ENCODE data around the gene TMEM184B.
"Not testable (repeated sequence)": the region's sequence is repeated elsewhere in the genome, so short reads cannot be mapped to it uniquely, and the experiment has no call there.

TMEM184B gene

DNA sequence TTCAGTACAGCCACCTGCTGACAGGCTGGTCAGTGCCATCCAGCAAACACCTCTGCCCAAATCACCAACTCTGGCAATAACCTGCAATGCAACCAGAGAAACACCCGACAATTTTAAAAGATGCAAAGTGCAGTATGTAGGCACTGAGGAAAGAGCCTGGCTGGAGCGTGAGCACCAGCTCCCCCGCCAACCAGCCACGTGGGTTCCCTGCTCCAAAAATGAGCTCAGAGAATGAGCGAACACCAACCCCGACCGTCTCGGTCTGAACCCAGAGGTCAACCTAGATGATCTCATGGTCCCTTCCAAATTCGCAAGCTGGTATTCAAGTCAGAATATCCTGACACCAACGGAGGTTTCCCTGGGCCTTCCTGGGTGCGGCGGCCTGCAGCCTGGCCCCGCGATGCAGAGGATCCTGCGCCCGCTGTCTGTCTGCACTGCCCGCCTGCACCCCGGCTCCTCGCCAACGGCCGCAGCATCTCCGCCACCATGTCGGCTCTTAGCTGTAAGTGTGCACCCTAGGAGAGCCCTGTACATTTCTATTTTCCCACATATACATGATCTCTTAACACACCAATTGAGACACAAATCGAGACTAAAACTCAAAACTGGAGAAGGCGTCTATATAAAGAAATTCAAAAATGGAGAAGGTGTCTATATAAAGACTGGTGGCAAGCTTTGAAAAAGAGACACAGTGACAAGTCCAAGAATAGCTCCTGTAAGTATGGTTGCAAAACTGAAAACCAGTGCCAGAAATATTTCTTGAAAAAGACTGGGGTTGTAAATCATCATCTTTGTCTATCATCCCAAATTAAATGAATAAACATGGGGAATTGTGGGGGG is 22.8 kb downstream of the TMEM184B start:
- no peak for DNase-seq (ENCODE audit: low read depth in 3 of 3, low spot score in 1 of 3)

DNA sequence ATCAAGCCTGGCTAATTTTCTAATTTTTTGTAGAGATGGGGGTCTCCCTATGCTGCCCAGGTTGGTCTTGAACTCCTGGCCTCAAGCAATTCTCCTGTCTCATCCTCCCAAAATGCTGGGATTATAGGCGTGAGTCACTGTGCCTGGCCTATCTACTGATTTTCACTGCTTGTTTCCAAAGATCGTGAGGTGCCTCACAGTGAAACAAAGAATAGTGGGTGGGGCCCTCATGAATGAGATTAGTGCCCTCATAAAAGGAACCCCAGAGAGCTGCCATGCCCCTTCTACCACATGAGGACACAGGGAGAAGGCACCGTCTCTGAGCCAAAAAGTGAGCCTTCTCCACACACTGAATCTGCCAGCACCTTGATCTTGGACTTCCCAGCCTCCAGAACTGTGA is 23.5 kb downstream of the TMEM184B start:
- no peak for DNase-seq (ENCODE audit: low read depth in 3 of 3, low spot score in 1 of 3)

DNA sequence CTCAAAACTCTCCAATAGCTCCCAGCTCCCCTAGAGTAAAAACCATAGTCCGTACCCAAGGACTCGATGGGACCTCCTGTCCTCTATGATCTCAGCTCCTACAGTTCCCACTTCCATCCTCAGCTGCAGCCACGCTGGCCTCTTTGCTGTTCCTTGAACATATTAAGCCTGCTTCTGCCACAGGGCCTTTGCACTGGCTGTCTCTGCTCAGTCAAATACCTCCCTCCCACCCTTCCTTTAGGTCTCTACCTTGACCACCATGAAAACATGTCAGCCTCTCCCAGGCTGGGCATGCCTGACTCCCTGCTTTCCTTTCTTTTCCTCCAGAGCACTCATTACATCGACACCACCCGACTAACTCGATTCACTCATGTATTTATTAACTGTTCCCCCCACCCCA is 24.5 kb downstream of the TMEM184B start:
- DNase-seq (ENCODE audit: low read depth in 3 of 3, low spot score in 1 of 3), result no peak

DNA sequence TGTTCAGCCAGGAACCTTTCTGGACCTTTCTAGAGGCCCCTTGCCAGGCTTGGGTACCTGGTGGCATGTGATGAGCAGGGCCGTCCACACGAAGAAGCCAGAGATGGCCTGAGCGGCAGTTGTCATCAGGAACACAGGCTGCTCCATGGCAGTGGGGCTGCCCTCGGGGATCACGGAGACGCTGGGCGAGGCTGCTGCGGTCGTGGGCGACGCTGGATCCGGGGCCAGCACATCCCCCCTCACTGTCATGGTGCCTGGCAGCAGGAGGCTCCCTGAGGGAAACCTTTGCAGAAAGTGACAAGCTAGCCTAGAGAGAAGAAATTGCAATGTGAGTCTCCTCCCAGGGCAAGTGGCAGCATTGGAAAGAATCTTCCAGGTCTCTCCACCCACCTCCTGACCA is 25.1 kb downstream of the TMEM184B start:
- DNase-seq (ENCODE audit: low read depth in 3 of 3, low spot score in 1 of 3), result no peak

DNA sequence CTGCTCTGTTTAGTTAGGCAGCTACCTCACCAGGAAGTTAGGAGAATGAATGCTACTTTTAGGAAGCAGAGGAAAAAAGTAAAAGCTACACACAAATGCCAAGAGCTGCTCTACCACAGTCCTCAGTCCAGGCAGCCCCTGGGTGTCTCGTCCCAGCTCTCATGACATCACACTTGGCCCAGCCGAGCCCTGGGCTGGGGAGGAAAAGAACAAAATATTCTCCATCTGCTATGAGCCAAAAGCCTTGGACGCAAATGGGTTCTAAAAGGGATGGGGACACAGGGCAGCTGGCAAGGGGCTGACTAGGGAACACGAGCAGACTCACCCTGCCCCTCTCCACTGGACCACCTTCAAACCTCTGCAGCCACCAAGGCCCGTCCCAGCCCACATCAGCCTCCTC is 26.1 kb downstream of the TMEM184B start:
- DNase-seq (ENCODE audit: low read depth in 3 of 3, low spot score in 1 of 3), result no peak

DNA sequence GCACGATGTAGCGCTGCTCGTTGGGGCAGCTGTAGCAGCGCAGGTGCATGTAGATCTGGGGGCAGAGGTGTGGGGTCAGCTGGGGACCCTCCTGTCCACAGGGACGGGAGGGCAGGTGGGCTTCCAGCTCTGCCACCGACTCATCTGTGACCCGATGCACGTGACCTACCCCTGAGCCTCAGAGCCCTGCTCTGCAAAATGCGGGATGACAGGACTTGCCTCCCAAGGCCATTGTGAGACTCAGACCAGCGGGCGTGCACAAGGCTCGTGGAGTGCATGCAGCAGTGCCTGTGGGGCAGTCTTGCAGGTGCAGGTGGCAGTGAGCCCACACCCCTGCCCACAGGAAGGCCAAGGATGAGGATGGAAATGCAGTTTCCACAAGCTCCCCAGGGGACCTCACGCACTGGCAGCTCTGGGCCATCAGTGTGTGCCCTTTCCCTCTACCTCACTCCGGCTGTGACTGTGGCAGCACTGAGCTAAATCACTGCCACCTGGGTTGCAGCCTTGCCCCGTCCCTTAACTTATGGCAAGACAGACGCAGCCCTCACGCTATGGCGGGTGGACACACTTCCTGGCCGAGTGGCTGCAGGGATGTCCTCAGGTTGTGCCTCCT is 26.7 kb downstream of the TMEM184B start:
- DNase-seq (ENCODE audit: low read depth in 3 of 3, low spot score in 1 of 3), result no peak

DNA sequence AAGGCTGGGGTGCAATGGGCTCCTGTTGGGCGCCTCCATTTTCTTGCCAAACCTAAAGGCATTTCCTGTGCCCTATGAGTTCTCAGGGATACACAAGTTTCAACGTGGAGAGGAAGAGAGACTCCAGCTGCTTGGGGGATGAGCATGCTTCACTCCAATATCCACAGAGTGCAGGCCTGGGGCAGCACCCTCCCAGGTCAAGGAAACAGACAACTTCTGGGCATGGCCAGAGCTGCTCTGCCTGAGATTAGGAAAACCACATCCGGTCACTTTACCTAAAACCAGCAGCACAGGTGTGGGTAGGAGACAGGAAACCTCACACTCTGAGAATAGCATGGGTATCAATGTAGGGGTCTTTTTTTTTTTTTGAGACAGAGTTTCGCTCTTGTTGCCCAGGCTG is 28.7 kb downstream of the TMEM184B start:
- no peak for DNase-seq (ENCODE audit: low read depth in 3 of 3, low spot score in 1 of 3)

DNA sequence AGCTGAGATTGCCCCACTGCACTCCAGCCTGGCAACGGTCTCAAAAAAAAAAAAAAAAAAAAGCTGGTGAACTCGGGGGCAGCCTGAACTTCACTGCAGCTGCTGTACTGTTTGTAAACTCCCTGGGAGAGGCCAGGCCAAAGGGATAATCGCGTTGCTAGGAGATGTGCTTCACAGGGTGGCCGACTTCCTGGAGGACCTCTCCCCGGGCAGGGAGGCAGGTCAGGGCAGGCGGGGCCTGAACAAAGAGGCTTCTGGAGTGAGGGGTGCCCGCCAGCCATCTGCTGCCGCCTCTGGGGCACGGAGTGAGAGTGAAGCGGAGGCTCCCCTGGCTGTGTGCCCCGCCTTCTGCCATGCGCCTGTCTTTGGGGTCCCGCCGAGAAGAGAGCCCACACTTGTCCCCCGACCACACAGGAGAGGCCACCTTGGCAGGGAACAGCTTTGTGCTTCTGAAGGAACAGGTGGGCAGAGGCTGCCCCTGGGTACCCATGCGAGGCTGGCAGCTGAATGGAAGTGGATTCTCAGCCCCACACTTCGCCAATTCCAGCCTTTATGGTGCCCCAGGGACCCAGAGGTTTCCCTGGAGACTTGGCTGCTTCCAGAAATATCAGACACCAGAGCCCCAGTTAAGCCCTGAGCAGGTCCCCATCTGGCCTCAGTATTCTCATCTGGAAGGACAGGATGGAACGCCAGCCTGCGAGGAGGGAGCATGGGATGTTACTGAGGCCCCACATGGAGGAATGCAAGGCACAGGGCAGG is 29.6 kb downstream of the TMEM184B start:
- DNase-seq (ENCODE audit: low read depth in 3 of 3, low spot score in 1 of 3), result no peak

DNA sequence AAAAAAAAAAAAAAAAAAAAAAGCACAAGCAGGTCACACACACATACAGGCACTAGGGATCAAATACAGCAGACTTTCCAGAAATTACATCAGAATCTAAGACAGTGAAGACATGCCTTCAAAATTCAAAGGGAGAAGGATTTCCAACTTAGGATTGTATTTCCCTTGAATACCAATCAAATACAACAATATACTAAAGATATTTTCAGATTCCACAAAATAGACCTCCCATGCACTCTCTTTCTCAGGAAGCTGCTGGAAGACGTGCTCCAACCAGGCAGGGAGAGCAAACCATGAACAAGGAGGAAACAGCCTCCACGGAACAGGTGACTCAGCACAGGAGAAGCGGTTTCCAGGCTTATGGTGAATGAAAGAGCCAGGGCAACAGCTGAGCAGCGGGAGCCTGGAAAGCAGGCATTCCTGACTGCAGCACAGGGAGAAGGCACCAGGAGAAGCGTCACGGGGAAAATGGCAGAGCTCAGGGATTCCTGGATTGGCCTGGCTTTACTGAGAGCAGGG is 32.0 kb downstream of the TMEM184B start:
- DNase-seq (ENCODE audit: low read depth in 3 of 3, low spot score in 1 of 3), result no peak

DNA sequence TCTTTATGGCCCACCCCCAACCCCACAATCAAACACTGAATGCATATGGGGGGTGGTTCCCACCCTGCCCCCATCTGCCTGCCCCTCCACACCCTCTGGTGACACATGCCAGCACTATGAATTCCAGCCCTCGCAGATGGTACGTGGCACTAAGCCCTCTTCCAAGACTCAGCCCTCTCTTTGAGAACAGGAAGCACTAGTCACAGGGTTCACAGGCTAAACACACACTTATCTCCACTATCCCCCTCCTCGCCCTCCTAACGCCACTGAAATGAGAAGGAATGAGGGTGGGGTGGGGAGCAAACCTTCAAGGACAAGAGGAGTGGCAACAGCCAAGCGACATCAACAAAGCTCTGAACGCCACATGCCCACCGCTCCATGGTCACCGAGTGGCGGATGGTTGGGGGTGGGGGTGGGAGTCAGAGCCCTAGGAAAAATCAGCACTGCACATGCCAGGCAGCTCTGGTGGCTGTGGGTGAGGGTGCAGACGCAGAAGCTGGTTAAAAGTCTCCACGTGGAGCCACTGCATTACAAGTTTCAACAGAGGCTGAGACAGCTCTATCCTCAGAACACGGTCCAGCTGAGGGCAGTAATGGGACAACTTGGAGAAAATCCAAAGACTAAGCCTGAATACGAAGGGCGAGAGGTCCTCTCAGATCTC is 33.6 kb downstream of the TMEM184B start:
- DNase-seq (ENCODE audit: low read depth in 3 of 3, low spot score in 1 of 3), result no peak

DNA sequence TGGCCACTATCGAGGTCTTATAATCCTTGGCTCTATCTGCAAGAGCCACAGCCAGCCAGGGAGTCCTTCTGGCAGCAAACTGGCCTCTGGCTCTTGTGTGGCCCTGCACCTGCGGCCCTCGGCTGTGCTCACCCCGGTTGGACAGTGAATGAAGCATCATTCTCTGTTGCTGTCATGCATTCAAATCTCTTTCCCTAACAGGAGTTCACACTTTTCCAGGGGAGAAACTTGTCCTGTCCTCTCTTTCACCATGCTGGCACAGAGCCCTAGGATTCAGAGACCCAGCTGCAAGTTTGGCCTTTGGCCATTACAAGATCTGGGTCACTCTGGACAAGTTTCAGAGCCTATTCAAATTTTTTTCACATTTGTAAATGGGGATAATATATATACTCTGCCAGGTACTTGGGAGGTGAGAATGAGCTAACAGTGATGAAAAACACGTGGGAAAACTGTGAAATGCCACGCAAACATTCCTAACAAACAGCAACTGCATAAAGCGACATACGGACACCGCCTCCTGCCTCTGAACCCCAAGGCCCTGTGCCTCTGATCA is 34.2 kb downstream of the TMEM184B start:
- no peak for DNase-seq (ENCODE audit: low read depth in 3 of 3, low spot score in 1 of 3)

DNA sequence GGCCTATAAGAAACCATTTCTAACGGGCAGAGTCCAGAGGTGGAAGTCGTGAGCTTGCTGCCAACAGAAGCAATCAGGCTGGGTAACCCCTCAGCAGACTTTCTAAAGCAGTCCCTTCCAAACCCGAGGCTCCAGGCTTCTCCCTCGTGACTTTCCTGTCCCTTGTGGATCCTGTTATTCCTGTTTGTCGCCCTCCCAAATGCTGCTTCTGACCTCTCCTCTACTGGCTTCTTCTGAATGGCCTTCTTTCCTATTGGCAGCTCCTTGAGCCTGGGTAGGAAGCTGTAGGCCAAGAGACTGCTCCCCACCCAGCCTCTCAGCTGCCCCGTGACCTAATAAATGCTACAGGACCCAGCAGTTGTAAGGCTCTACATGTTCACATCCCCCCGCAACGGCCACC is 36.0 kb downstream of the TMEM184B start:
- no peak for DNase-seq (ENCODE audit: low read depth in 3 of 3, low spot score in 1 of 3)

DNA sequence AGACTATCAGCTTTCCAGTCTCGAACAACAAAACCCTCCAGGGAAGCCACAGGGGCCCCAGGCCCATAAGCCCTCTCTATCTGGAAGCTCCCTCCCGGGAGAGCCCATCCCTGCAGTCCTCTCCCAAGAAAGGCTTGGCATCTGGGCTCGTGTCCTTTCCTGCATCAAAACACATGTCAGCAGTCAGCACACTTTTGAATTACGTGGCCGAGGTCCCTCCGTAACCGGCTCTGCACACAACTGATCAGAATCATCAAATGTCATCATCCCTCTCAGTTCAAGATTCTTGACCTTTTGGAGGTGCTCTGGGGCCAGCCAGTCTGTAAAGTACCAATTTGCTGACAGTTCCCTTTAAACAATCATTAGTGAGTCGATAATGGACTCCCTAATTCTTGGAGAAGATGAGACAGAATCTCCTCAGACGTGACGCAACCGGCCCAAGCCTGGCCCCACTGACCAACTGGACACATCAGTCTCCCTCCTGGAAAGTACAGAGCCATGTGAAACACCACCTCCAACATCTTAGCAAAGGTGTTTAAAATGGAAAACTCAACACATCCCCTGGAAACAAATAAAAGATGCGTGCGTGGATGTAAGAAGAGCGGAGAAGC is 37.5 kb downstream of the TMEM184B start:
- DNase-seq (ENCODE audit: low read depth in 3 of 3, low spot score in 1 of 3), result no peak

DNA sequence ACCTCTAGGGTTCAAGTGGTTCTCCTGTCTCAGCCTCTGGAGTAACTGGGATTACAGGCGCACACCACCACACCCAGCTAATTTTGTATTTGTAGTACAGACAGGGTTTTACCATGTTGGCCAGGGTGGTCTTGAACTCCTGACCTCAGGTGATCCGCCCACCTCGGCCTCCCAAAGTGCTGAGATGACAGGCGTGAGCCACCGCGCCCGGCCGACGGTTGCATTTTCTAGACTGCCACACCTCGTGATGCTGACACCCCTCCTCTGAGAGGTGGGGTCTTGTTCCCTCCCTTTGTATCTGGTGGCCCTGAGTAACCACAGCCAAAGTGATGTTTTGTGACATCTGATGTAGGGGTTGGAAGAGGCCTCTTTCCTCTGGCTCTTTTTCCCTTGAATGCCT is 39.0 kb downstream of the TMEM184B start:
- DNase-seq (ENCODE audit: low read depth in 3 of 3, low spot score in 1 of 3), result not testable (repeated sequence)

DNA sequence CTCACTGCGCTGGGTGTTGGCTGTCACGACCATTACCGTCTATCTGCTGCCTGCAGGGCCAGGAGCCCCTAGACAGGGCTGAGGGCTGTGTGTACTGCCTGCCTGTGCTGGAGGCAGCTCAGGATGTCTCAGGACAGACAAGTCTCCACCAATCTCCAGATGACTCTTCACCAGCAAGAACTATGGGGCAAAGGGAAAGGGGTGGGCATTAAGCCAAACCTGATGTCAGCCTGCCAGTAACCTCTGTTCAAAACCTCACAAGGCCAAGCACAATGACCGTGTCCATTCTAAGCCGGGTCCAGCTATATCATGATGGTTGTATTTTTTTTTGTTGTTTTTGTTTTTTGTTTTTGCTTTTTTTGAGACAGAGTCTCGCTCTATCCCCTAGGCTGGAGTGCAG is 39.4 kb downstream of the TMEM184B start:
- no peak for DNase-seq (ENCODE audit: low read depth in 3 of 3, low spot score in 1 of 3)

DNA sequence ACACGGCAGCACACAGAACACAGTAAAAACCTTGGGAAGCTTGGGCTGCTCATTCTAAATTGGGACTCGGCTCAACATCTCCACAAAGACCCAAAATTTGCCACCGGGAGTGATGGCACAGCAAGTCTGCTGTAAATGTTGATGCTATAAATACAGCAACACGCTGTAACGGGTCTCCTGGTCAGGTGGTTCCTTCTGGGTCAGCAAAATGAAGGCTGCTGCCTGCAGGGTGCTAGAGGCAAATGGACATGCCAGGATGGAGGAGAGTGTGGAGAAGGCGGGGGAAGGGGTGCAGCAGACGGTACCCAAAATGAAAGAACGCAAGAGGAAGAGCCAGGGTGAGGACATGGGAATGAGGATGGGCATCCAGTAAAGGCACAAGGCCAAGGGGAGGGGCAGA is 40.6 kb downstream of the TMEM184B start:
- DNase-seq (ENCODE audit: low read depth in 3 of 3, low spot score in 1 of 3), result no peak

DNA sequence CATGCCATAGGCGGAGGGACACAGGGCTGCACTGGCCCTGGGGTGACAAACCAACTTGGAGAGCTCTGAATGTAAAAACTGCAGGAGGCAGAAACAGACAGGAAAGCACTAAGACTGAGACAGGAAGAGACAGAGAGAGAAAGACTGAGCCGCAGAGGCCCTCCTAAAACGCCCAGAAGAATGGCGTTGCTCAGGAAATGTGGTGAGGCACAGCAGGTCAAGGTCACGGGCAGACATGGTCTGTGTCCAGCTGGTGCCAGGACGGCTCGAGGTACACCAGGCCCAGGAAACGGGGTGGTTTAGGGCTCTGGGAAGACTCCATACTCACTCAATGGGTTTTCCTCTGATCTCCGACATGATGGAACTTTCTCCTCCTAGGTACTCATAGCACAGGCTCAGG is 41.9 kb downstream of the TMEM184B start:
- no peak for DNase-seq (ENCODE audit: low read depth in 3 of 3, low spot score in 1 of 3)

DNA sequence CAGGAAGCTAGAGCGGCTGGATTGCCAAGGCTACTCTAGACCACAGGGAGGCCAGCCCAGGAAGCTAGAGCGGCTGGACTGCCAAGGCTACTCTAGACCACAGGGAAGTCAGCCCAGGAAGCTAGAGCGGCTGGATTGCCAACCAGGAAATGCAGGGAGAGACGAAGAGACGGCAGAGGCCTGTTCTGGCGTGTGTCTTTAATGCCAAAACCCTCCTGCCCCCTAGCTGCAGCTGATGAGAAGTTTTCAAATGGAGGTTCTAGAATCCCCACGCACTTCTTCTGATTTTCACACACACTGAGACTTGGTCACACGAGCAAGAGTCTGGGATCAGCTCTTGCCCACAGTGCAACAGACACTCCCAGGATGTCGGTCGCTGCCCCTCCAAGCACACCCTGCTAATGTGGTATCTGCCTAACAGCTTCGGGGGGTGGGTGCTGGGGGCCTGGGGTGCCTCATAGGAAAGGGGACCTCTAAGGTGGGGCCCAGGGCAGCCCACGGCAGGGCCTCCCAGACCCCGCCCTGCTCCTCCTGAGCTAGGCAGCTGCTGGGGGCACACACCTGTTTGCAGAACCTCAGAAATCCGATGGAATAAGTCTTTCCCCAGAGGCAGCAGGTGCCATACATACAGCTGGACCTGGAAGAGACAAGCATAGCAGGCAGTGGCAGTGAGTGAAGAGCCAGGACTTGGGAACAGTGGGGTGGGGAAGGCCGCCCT is 42.5 kb downstream of the TMEM184B start:
- no peak for DNase-seq (ENCODE audit: low read depth in 3 of 3, low spot score in 1 of 3)

DNA sequence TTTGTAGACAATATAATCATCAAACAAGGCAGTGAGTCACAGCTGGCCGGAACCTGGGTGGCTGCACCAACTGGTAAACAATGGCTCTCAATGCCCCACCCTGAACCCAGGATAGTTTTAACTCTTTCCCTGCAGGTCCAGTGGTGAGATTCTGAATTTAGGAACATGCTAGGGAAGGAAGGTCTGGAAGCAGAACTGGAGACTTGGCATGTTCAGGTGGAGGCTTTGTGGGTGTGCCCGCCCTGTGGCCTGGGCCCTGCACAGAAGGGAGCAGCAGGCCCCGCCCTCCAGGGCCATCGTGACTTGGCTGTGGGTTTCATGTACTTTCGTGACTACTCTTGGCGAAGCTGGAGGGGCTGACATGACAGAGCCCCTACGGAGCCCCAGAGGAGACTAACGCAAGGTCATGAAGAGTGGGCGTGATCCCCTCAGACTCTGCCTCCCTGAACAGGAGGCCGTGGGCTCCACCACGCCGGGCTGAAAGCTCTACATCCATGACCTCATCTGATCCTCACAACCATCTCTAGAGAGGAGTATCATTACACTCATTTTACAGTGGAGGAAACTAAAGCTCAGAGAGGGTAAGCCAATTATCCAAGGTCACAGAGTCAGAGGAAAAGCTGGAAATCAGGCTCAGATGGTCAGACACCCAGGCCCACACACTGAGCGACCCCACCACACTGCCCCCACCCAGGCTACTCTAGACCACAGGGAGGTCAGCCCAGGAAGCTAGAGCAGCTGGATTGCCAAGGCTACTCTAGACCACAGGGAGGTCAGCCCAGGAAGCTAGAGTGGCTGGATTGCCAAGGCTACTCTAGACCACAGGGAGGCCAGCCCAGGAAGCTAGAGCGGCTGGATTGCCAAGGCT is 43.7 kb downstream of the TMEM184B start:
- no peak for DNase-seq (ENCODE audit: low read depth in 3 of 3, low spot score in 1 of 3)

All from stimulated activated CD4-positive, alpha-beta T cell treated with anti-CD3 and anti-CD28 coated beads, TNF-alpha, amount 100 ng/mL, for 1 hour (primary cell).